Neural cell (in vitro differentiated cells): ENCODE measurements around the gene PCP2.

Experiments used
- CTCF ChIP-seq: fragments of 450-650 bp; IDR thresholded peaks from 2 replicates; pipeline ENCODE4 v1.5.1; 2014; ENCODE audit warnings: antibody characterized with exemption, mild to moderate bottlenecking, moderate library complexity; ENCODE audit not compliant: poor library complexity, severe bottlenecking
- EP300 ChIP-seq: fragments of 450-650 bp; conservative IDR thresholded peaks from 2 replicates; pipeline ENCODE4 v1.6.1; 2014; ENCODE audit warnings: antibody characterized with exemption, mild to moderate bottlenecking, moderate library complexity; ENCODE audit not compliant: poor library complexity, severe bottlenecking
- EZH2 ChIP-seq: fragments of 200-600, 300-800 bp; shearing (Covaris generic), sonication (generic); IDR thresholded peaks from 2 replicates; pipeline ENCODE4 v1.6.1; 2014; ENCODE audit warnings: antibody characterized with exemption, low read length, borderline replicate concordance, mild to moderate bottlenecking; ENCODE audit not compliant: insufficient read depth, poor library complexity, severe bottlenecking
- RAD21 ChIP-seq: fragments of 450-650 bp; conservative IDR thresholded peaks from 2 replicates; pipeline ENCODE4 v1.6.1; 2014; ENCODE audit warnings: antibody characterized with exemption, mild to moderate bottlenecking, moderate library complexity
- REST ChIP-seq: IDR thresholded peaks from 2 replicates; pipeline ENCODE4 v1.6.1; 2012; ENCODE audit warnings: borderline replicate concordance
- TAF1 ChIP-seq: IDR thresholded peaks from 2 replicates; pipeline ENCODE4 v1.6.1; 2012; ENCODE audit warnings: low read depth

- TF ChIP-seq CTCF, result no peak
- no peak for TF ChIP-seq EP300
- no peak for TF ChIP-seq EZH2
- TF ChIP-seq RAD21, result no peak
- no peak for TF ChIP-seq TAF1
- no peak for TF ChIP-seq REST
These were observed 51.1 kb downstream of the PCP2 start for GRCh38 chr19:7582446-7582845.
